ENCODE measurements around the gene PFKL.
"Not testable (repeated sequence)": the region's sequence is repeated elsewhere in the genome, so short reads cannot be mapped to it uniquely, and the experiment has no call there.

The PFKL gene

DNA sequence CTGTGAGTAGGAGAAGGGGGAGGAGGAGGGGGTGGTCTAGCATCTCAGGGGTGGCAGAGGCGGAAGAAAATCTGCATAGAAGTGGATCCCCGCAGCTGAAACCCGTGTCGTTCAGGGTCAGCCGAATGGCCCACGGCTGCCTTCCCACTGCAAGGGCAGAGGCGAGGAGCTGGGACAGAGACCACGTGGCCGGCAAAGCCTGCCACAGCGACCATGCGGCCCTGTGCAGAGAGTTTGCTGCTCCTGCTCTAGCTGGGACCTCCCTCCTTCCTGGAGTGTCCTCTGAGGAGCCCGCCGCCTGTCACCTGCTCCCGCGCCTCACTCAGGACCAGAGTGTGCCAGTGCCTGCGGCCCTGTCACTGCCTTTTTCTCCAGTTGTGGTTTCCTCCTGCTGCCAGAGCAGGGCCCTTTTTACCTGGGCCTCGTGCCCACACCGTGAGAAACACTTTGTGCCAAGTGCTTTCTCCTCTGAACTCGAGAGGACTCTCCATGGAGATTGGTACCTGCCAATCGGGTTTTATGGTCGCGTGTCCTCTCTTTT is 48.1 kb downstream of the PFKL start:
- DNase-seq (ENCODE audit: low spot score) = peak; percentile 21

DNA sequence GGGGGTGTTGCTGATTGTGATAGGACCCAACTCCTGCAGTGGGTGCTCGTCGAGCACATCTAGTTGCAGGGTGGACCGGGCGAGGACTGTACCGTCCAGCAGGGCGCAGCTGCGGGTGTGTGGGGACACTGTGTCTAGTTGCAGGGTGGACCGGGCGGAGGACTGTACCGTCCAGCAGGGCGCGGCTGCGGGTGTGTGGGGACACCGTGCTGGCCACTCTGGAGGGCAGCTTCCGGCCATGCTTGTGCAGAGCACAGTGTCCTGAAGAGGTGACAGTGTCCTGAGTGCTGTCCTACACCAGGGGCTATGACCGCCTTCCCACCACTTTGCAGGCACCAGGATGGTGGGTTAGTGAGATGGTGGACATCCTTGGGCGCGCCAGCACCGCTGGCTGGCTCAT is 49.0 kb downstream of the PFKL start:
- DNase-seq (ENCODE audit: low spot score) = peak; percentile 13

DNA sequence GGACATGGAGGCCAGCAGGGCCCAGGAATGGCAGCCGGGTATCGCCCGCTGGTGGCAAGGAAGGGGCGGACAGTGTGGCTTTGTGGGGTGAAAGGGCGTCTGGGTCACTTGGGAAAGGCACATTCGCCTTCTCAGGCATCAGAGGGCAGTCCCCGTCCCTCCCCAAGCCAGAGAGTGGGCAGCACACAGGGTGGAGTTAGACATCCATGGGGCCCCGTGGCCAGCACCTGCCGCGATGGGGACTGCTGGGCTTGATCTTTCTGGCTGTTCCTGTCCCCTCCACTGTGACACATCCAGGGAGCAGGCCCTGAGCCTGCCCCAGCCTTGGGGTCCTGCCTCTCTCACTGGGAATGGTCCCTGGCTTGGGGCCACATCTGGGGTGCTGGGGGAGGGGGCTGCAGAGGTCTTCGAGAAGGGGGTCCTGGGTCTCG is 49.6 kb downstream of the PFKL start:
- no peak for DNase-seq (ENCODE audit: low spot score)

DNA sequence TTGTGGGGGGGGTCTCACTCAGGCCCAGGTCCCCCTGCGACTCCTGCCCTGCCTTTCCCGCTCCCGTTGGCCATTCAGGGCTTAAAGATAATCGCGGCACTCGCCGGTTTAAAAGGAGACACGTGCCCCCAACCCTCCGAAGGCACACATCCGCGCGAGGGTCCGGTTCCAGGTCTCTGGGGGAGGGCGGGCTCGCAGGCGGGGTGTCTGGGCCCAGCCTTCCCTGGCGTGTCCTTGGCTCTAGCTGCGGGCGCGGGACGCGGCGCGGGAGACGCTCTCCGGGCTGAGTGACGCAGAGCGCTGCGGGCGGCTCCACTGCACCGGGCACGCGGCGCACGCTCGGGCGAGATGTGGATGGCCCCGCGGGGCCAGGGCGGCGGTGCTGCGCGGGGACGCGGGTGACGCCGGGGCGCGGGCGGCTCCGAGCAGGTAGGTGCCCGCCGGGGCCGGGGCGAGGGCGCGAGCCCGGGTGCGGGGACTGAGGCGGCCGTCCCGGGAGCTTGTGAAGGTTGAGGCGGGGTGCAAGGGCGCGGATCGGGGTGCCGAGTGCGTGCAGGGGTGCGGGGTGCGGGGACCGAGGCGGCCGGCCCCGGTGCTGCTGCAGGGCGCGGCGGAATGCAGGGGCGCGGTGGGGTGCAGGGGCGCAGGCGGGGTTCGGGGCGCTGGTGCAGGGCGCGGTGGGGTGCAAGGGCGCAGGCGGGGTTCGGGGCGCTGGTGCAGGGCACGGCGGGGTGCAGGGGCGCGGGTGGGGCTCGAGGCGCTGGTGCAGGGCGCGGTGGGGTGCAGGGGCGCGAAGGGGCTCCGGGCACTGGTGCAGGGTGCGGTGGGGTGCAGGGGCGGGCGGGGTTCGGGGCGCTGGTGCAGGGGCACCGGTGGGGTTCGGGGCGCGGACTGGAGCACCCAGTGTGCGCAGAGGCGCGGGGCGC is 50.3 kb downstream of the PFKL start:
- peak; percentile 31 for DNase-seq (ENCODE audit: low spot score)

DNA sequence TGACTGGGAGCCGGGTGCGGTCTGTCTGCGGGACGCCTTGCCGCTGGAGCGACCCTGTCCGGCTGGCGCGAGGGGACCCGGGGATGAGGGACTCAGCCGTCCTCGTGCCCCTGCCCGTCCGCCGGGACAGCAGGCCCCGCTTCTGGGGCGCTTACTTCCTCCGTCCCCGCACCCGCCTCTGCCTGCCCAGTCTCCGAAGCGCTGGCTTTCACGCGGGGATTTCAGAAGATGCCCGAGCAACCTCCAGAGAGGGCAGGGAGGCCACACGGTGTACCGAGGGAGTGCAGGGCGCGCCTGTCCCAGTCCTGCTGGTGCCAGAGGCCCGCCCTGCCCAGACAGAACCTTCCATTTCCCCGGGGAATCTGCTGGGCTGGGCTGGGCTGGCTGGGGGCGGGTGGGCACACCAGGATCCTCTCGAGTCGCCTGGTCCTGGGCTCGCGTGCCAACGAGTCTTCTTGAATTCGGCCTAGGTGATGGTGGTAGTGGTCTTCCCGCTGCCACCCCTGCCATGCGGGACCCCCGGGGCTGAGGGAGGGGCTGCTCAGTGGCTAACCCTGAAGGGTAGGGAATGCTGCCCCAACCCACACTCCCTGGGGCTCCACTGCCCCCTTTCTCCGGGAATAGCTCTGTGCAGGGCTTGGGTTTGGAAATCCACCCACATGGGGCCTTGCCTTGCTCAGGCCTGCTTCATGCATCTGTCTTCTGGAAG is 51.1 kb downstream of the PFKL start:
- no peak for DNase-seq (ENCODE audit: low spot score)

DNA sequence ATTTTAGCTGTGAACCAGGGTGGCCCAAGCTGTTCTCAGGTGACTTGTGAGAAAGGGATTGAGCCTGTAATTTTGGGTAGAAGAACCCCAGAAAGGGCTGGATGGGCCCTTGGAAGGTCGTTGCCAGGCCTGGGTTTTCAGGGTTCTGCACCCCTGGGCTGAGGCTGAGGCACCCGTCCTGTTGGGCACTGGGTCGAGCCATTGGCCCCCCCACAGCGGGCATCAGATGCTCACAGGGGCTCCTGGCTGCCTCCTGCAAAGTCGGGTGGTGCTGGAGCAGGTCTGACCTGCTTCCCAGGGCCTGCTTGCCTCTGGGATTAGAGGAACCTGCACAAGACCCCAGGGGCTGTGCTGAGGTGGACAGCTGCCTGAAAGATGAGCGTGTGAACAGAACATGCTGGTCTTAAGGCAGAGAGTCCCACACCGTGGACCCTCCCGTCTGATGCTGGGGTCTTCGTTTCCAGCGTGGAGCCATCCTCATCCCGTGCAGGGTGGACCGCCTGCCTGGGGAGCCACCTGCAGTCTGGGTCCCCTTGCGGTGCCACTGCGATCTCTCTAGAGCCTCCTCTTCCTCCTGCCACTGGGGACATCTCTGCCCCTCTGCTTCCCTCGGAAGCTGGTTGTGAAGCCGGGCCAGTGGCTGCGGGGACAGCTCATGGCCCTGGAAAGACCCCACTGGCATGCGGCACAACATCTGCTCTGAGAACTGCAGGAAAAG is 51.8 kb downstream of the PFKL start:
- DNase-seq (ENCODE audit: low spot score) = peak; percentile 3

DNA sequence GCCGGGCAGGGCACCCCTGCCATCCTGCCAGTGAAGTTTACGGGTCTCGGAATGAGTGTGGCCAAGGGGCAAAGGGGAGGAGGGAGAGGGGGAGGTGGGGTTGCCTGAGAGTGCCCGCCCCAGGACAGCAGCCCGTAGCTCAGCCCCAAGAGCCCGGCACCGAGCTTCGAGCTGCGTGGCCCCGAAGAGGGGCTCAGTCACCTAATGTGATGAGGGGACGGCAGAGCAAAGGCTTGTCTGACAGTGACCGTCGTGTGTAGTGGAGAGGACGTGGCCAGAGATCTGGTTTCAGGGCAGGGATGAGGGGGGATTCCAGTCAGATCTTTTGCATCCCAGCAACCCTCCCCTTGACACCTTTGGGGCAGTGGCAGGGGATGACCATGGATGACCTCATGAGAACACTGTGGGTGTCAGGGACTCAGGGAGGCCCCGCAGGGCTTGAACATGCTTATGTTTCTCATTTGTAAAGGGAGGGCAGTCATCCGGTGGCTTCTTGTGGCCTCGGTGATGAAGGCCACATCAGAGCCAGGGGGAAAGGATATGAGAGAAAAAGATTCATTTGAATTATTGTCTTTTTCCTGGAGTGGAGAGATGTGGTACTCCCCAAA is 52.5 kb downstream of the PFKL start:
- DNase-seq (ENCODE audit: low spot score) = no peak

DNA sequence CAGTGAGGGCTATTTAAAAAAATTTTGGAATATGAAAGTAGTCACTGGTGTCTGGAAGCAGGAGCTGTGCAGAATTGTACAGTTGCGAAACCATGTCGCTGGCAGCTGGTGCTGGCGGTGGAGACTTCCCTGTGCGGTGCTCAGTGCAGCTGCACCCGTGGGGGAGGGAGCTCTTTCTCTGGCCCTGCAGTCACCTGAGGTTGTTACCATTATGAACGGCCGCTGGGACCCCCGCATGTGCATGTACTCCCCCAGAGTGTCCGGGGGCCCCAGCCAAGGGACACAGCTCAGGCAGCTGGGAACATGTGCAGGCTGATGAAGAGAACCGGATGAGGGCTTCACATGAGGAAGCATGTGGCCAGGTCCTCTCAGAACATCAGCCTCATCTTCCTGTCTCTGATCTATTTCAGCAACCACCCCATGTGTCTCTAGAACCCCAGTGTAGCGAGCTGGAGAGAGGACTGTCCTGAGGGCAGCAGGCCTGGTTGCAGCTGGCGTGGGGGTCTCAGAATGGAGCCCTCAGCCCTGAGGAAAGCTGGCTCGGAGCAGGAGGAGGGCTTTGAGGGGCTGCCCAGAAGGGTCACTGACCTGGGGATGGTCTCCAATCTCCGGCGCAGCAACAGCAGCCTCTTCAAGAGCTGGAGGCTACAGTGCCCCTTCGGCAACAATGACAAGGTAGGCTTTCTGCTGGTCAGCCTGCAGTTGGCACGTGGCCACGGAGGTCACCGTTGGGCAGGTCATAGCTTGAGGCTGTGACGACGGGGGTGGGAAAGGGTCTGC is 53.5 kb downstream of the PFKL start, which contains the start of gene TRPM2:
Gene TRPM2 (plus strand): TSS at position 431 of the 780 bp plus-strand sequence. CDS start 80 bp downstream, at position 511.
- DNase-seq (ENCODE audit: low spot score) = no peak

DNA sequence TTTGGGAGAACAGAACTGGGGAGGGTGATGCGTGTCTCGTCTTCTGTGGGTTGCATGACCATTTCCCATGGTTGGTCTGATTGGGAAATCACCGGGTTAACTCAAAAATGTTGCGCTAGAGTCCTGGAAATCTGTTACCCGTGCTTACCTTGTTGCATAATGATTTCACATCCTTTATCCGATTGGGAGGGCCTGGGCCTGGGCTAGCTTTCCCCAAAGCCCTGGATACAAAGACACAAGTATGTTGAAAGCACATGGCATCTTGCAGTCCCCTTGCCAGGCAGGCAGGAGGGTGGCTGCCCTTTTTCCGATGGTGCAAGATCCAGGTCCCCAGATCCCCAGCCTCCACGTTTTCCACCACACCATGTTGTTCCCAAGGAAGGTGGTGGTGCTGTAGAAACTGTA is 54.1 kb downstream of the PFKL start:
- DNase-seq (ENCODE audit: low spot score) = no peak

DNA sequence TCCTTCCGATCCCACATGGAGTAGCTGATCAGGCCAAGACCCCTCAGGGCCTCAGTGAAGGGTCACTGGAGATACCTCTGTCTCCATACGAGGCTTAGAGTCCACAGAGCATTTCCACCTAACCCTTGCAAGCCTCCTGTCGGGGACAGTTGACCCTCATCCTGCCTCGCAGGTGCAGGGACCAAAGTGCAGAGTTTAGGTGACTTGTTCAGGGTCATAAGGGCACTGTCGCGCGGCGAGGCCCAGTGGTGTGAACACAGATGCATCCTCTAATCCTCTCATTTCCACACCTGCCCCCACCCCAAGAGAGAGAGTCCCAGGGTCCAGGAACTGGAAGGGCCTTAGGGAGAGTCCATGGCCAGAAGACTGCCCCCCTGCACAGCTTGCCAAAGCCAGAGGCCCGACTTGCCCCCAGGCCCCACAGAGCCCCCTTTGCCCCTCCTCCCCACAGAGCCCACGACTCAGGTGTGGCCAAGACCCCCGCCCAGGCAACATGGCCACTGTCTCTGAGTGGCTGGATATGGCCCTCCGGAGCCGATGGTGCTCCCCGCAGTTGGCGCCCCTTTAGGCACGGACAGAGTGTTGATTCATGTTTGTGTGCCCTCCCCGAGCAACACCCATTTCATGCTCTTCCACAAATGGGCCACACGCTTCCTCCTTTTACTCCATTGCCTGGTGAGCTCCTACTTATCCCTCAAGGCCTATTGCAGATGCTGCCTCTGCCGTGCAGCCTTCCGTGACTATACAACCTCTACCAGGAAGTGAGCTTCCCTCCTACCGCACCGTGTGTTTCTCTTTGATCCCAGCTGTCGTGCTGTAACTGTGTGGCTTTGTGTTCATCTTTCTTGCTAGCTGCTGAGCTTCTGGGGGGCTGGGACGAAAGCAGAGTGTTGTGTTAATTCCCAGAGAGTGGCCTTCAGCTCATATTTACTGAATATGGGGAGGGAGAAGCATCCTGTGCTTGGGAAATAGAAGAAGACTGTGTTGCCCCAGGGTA is 55.2 kb downstream of the PFKL start:
- no peak for DNase-seq (ENCODE audit: low spot score)

DNA sequence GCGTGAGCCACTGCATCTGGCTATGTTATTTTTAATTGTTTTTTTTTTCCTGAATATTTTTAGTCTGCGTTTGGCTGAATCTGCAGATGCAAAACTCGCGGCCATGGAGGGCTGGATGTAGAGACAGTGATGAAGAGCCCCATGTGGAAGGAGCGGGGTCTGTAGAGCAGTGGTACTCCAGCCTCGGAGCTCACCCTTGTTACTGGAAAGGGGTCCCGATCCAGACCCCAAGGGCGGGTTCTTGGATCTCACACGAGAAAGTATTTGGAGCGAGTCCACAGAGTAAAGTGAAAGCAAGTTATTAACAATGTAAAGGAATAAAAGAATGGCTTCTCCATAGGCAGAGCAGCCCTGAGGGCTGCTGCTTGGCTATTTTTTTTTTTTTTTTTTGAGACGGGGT is 56.3 kb downstream of the PFKL start:
- DNase-seq (ENCODE audit: low spot score) = no peak

DNA sequence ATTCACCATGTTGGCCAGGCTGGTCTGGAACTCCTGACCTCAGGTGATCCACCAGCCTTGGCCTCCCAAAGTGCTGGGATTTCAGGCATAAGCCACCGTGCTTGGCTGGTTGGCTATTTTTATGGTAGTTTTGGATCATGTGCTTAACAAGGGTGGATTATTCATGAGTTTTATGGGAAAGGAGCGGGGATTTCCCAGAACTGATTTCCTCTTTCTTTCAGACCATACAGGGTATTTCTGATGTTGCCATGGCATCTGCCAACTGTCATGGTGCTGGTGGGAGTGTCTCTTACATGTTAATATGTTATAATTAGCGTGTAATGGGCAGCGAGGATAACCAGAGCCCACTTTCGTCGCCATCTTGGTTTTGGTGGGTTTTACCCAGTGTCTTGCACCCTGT is 56.8 kb downstream of the PFKL start:
- no peak for DNase-seq (ENCODE audit: low spot score)

DNA sequence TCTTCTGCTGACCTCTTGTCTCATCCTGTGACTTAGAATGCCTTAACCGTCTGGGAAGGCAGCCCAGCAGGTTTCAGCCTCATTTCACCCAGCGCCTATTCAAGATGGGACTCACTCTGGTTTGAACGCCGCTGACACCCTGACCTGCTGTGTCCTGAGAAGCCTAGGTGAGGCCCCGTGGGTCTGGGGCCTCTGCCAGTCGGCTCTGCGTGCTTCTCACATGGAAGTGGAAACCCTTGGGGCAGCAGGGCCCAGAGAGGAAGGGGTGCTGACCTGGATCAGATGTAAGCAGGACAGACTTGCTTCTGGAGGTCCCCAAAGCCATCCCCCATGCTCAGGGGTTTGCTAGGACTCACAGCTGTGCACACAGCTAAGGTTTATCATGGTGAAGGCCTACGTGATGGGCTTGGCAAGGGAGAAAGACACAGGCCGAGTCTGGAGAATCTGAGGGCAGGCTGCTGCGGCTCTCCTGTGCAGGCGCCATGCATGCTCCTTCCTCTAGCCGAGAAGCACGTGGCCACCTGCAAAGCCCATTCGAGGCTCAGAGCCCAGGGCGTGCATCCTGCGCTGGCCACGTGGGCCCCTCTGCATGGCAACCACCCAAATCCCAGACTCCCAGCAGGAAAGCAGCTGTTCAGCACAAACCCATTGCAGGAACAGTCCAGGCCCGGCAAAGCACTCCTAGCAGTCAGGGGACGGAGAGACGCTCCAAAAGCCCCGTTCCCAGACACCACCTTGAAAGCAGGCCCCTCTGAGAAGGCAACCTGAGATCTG is 57.4 kb downstream of the PFKL start:
- no peak for DNase-seq (ENCODE audit: low spot score)

DNA sequence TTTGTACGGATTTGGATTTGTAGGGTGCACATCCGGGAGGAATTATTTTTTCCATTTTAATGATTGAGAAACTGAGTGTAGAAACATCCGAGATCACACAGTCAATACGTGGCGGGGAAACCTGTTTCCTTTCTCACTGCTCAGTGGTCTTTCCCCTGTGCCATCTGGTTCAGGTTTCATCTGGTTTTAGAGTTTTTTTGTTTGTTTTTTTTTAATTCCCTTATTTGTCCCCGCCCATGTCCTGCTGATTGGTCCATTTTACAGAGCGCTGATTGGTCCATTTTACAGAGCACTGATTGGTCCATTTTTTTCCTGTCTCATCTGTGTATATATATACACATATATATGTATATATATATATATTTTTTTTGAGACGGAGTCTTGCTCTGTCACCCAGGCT is 59.5 kb downstream of the PFKL start:
- DNase-seq (ENCODE audit: low spot score) = peak; percentile 1

DNA sequence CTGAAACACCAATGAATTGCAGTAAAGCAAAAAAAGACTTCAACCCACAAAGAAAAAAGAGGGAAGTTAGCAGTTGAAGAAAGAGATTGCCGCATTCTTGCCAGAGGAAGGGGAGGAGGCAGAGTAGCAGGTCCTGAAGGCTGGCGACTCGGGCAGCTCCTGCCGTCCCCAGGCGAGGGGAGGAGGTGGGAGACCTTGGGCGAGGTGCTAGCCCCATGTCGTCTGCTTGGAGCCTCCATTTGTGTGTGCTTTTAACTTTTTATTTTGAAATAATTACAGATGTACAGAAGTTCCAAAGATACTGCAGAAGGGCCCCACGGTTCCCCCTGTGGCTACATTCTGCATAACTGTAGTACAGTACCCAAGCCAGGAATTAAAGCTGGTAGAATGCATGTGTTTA is 60.3 kb downstream of the PFKL start:
- peak; percentile 14 for DNase-seq (ENCODE audit: low spot score)

DNA sequence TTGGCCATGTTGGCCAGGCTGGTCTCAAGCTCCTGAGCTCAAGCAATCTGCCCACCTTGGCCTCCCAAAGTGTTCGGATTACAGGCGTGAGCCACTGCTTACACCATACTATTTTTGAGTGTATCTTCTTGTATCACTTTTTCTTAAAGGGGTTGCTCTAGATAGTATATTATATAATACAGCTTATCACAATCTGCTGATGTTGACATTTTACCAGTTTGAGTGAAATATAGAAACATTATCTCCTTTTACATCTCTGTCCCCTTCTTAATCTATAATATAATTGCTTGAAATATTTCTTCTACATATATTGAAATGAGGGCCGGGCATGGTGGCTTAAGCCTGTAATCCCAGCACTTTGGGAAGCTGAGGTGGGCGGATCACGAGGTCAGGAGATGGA is 62.0 kb downstream of the PFKL start:
- not testable (repeated sequence) for DNase-seq (ENCODE audit: low spot score)

DNA sequence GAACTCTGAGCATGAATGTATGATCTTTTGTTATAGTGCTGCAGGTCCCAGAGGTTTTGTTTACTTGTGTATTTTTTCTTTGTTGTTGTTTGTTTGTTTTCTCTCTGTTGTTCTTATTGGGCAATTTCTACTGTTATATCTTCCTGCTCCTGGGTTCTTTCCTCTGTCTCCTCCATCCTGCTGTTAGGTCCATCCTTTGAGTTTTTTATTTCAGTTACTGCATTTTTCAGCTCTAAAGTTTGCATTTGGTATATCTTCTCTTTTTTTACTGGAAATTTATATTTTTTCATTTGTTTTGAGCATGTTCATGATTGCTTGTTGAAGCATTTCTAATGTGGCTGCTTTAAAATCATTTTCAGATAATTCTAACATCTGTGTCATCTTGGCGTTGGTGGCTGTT is 63.4 kb downstream of the PFKL start:
- no peak for DNase-seq (ENCODE audit: low spot score)

DNA sequence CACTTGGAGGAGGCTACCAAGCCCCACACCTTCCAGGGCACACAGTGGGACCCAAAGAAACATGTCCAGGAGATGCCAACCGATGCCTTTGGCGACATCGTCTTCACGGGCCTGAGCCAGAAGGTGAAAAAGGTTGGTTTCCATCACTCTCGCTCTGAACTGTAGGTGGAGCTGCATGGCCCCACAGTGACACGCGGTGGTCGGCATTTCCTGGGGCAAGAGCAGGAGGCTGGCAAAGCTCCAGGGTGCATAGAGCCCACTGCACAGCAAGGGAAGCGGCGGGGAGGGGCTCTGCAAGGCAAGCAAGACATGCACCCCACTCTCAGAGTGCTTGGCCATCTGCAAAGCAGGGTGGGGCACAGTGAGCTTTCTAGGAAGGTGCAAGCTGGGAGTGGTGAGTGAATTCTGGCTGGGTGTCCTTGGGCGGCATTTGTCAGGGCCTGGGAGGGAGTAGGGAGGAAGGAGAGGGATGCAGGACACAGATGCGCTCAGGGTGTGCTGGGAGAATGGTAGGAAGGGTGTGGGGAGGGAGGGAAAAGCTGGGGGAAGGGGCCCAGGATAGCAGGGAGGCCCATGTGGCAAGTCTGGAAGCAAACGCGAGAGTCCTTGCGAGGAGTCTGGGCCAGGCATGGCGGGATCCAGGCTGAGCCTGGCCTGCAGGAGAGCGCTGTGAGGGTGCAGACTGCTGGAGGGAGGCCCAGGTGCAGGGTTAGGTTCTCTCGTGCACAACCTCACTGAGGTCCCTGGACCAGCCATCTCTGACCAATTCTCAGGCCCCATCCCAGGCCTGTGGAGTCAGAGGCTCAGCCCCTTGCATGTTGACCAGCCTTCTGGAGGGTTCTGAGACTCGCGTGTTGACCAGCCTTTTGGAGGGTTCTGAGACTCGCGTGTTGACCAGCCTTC is 64.5 kb downstream of the PFKL start:
- peak; percentile 18 for DNase-seq (ENCODE audit: low spot score)
